K562 (cell line): Measurements from ENCODE around the gene PEX3. TPM values are rescaled to one million over a fixed set of nuclear protein-coding genes. Genes with fewer than 3 reads are reported as not detected.

ENCODE experiments used
- ATAC-seq: fragments of 200-7000 bp; cut with Tn5 transposase; 3 replicates; pipeline ENCODE4 v1.9.1; 2020; ENCODE audit warnings: moderate library complexity
- BruUV-seq: library from RNA; stranded (reverse); fragments of 400-500 nt; replicated peaks from 2 replicates; lab custom pipeline; 2021; lab: Mats Ljungman, UMichigan
- CTCF ChIA-PET: fragments of 300-600 bp; formaldehyde crosslinking; extraction: SDS; loops from one replicate; lab custom pipeline; 2021; ENCODE audit warnings: low intra/inter-chr PET ratio; lab: Yijun Ruan, JAX
- POLR2A ChIA-PET: fragments of 300-600, 350-650 bp; sonication (Branson Sonifier 250); formaldehyde crosslinking; extraction: SDS; loops from one replicate; lab custom pipeline; 2021; ENCODE audit warnings: antibody characterized with exemption, inconsistent platforms; lab: Yijun Ruan, JAX
- DNase-seq, 4 experiments: peaks; one replicate each; pipeline versions ENCODE4 v3.0.0 to v3.0.0-alpha.2; 2011 to 2018; ENCODE audit warnings: low spot score in 3 of 4, mixed read lengths in 3 of 4; ENCODE audit errors: extremely low read depth in 1 of 4
- FAIRE-seq: peaks from 2 replicates; lab custom pipeline; 2011; peaks lifted over from hg19 to GRCh38; lab: Jason Lieb, UNC
- H2AFZ ChIP-seq: 2 replicates; pipeline ENCODE4 v1.6.0; 2011; ENCODE audit warnings: low read depth, low read length, control low read depth, inconsistent platforms
- H3K27ac ChIP-seq: fragments of 200-600 bp; 3 replicates; pipeline ENCODE4 v1.8.0; 2011; ENCODE audit warnings: low read depth, mild to moderate bottlenecking, control low read depth, inconsistent platforms, low read length, moderate library complexity, mixed read lengths; ENCODE audit errors: extremely low read depth
- H3K27me3 ChIP-seq, 2 experiments: fragments of 300-600 bp in 1 of 2; 2 replicates in 1 of 2; 3 replicates in 1 of 2; pipeline versions ENCODE4 v1.6.0 to v1.8.0; 2011; ENCODE audit warnings: inconsistent platforms in 2 of 2, low read length in 2 of 2, mild to moderate bottlenecking in 1 of 2, mixed read lengths in 1 of 2, moderate library complexity in 1 of 2; ENCODE audit not compliant: control insufficient read depth in 2 of 2, insufficient read depth in 2 of 2
- H3K36me3 ChIP-seq: fragments of 300-600 bp; 3 replicates; pipeline ENCODE4 v1.8.0; 2011; ENCODE audit warnings: mild to moderate bottlenecking, low read length, inconsistent platforms; ENCODE audit not compliant: control insufficient read depth, insufficient read depth
- H3K4me1 ChIP-seq, 2 experiments: fragments of 200-600 bp in 1 of 2; replicated peaks in 1 of 2; 2 replicates in 1 of 2; 3 replicates in 1 of 2; pipeline versions ENCODE4 v1.5.1 to v1.8.0; 2011; ENCODE audit warnings: inconsistent platforms in 2 of 2, low read length in 2 of 2, mild to moderate bottlenecking in 1 of 2, mixed read lengths in 1 of 2, moderate library complexity in 1 of 2; ENCODE audit not compliant: control insufficient read depth in 2 of 2, insufficient read depth in 2 of 2
- H3K4me2 ChIP-seq: 2 replicates; pipeline ENCODE4 v1.6.1; 2011; ENCODE audit warnings: low read length, control low read depth, inconsistent platforms, mixed read lengths; ENCODE audit not compliant: insufficient read depth
- H3K4me3 ChIP-seq: fragments of 200-600 bp; sonication (generic), shearing (Covaris generic); 2 replicates; pipeline ENCODE4 v1.5.1; 2016; ENCODE audit warnings: control low read depth, inconsistent platforms
- H3K79me2 ChIP-seq: fragments of 200-600 bp; 3 replicates; pipeline ENCODE4 v1.8.0; 2011; ENCODE audit warnings: low read length, inconsistent platforms; ENCODE audit not compliant: control insufficient read depth, insufficient read depth
- H3K9ac ChIP-seq, 2 experiments: 2 replicates each; pipeline versions ENCODE4 v1.6.0 to v1.6.1; 2011; ENCODE audit warnings: low read depth in 2 of 2, low read length in 2 of 2, control low read depth in 1 of 2, inconsistent platforms in 1 of 2, mild to moderate bottlenecking in 1 of 2, mixed read lengths in 1 of 2; ENCODE audit not compliant: insufficient read depth in 1 of 2
- H3K9me1 ChIP-seq: one replicate; pipeline ENCODE4 v1.6.0; 2011; ENCODE audit warnings: inconsistent platforms, mild to moderate bottlenecking, low read length, moderate library complexity; ENCODE audit not compliant: control insufficient read depth, insufficient read depth
- H3K9me3 ChIP-seq: replicated peaks from 2 replicates; pipeline ENCODE4 v1.5.1; 2011; ENCODE audit warnings: low read depth, low read length, inconsistent platforms; ENCODE audit not compliant: control insufficient read depth, insufficient read depth
- H4K20me1 ChIP-seq: replicated peaks from 2 replicates; pipeline ENCODE4 v1.6.1; 2011; ENCODE audit warnings: low read length, inconsistent platforms, mixed read lengths; ENCODE audit not compliant: control insufficient read depth, insufficient read depth
- BRF1 ChIP-seq: IDR thresholded peaks from 3 replicates; pipeline ENCODE4 v1.6.1; 2011; ENCODE audit warnings: borderline replicate concordance, mild to moderate bottlenecking; ENCODE audit not compliant: insufficient read length; ENCODE audit errors: extremely low read depth
- EGR1 ChIP-seq: fragments of 450-650 bp; conservative IDR thresholded peaks from 2 replicates; pipeline ENCODE4 v1.6.1; 2017; ENCODE audit warnings: mild to moderate bottlenecking
- ELF4 ChIP-seq: fragments of 450-650 bp; formaldehyde crosslinking; IDR thresholded peaks from 2 replicates; pipeline ENCODE4 v1.4.0; 2022; ENCODE audit warnings: missing genetic modification characterization
- ELK1 ChIP-seq: sonication (generic); formaldehyde crosslinking; IDR thresholded peaks from 2 replicates; pipeline ENCODE4 v1.8.1; 2022; ENCODE audit warnings: missing genetic modification reagents
- KDM1A ChIP-seq, 2 experiments: fragments of 450-650 bp; IDR thresholded peaks; 2 replicates each; pipeline ENCODE4 v1.6.1; 2016; ENCODE audit warnings: mild to moderate bottlenecking in 2 of 2
- KLF1 ChIP-seq: fragments of 450-650 bp; IDR thresholded peaks from 2 replicates; pipeline ENCODE4 v1.6.1; 2016; ENCODE audit warnings: missing genetic modification characterization, missing compliant biosample characterization
- NFRKB ChIP-seq: fragments of 450-650 bp; IDR thresholded peaks from 2 replicates; pipeline ENCODE4 v1.6.1; 2016; ENCODE audit warnings: low read depth
- RBFOX2 ChIP-seq: fragments of 200-400 bp; formaldehyde crosslinking; IDR thresholded peaks from 2 replicates; pipeline ENCODE4 v1.6.1; 2017; ENCODE audit warnings: low read depth, mild to moderate bottlenecking, low read length, moderate library complexity
- RNF219 ChIP-seq: fragments of 250-450 bp; sonication (Bioruptor Pico); IDR thresholded peaks from 2 replicates; pipeline ENCODE4 v1.5.0; 2022; ENCODE audit warnings: mild to moderate bottlenecking
- ZFP30 ChIP-seq: fragments of 250-450 bp; sonication (Bioruptor Pico); IDR thresholded peaks from 2 replicates; pipeline ENCODE4 v1.8.0; 2022; ENCODE audit warnings: moderate library complexity, mild to moderate bottlenecking, inconsistent platforms, borderline replicate concordance
- ZNF830 ChIP-seq: fragments of 250-450 bp; sonication (Bioruptor Pico); IDR thresholded peaks from 2 replicates; pipeline ENCODE4 v1.5.0; 2021; ENCODE audit warnings: mild to moderate bottlenecking
- WGBS: fragments of 100-300 bp; shearing (Covaris generic); methylation state at CpG from one replicate; pipeline ENCODE4 v1.1.6; 2016; ENCODE audit warnings: low coverage, mixed read lengths; ENCODE audit not compliant: insufficient coverage; ENCODE audit errors: missing lambda C conversion rate; 5-methylcytosine and 5-hydroxymethylcytosine counted together
- in situ Hi-C: fragments of 300-500 bp; cut with MboI; formaldehyde crosslinking; loops from 4 replicates; pipeline ENCODE4 v1.15.0; 2018; ENCODE audit warnings: inconsistent platforms, mixed read lengths
- intact Hi-C: fragments of 100-400 bp; cut with micrococcal nuclease; formaldehyde crosslinking; loops from 2 replicates; pipeline ENCODE4 v1.14.2; 2022
- polyA plus RNA-seq, 8 experiments: library from polyadenylated mRNA; depleted of rRNA in 4 of 8; stranded (reverse) in 5 of 8; unstranded in 3 of 8; fragments of >200 nt; fragmentation: Nextera tagmentation in 2 of 8; fragmentation: Illumina TruSeq in 1 of 8; extraction: Ambion mirVana in 2 of 8; extraction: Trizol in 1 of 8; gene quantifications; 2 replicates each; pipeline versions ENCODE4 v1.2.1 to v1.2.3, GENCODE V29; 2011 to 2014; ENCODE audit warnings: inconsistent platforms in 1 of 8, missing spikeins in 1 of 8
- total RNA-seq, 7 experiments: library from RNA; depleted of rRNA in 6 of 7; stranded (reverse); fragments of >200 nt in 6 of 7; fragmentation: Illumina TruSeq in 2 of 7; extraction: Trizol in 2 of 7; gene quantifications; 2 replicates each; pipeline versions ENCODE4 v1.2.1 to v1.2.3, GENCODE V29; 2011 to 2021; ENCODE audit warnings: low replicate concordance in 1 of 7
- TF ChIP-seq, protein P1 (sequence below): fragments of 450-650 bp; IDR thresholded peaks from 2 replicates; pipeline ENCODE4 v1.6.1; 2016; ENCODE audit warnings: borderline replicate concordance
- TF ChIP-seq, protein P2 (sequence below): fragments of 250-450 bp; sonication (Bioruptor Pico); IDR thresholded peaks from 2 replicates; pipeline ENCODE4 v1.4.0; 2020; ENCODE audit warnings: borderline replicate concordance

The PEX3 gene
- total and polyA plus RNA-seq, 9 of the 15 experiments (the other 6 are each of a cell fraction or from before 2014, with no cell fraction given): 17.3 to 69.6 (median 32.7) TPM

- ATAC-seq (no peak), FAIRE-seq (no peak), DNase-seq (no peak)
- ChIA-PET CTCF (no interaction called here), POLR2A (interaction anchor here (0.9 to 1.2 kb wide), 2 partner anchors 8 to 739 kb away, joined by 3 to 4 read pairs; no protein-coding TSS in a partner anchor)
- BruUV-seq: no TSS peak
- no peaks in the 10 kb centered on the region for H3K9me1 ChIP-seq
- in situ Hi-C loops (no loop called here), intact Hi-C loops (no loop called here)
- H3K4me3 ChIP-seq: no peak overlapping the region
- H3K4me2 ChIP-seq: no peak overlapping the region
- H3K79me2 ChIP-seq: no peaks in the 10 kb centered on the region
- H3K36me3 ChIP-seq: peaks cover 92% of the 10 kb centered on the region
- no peak overlapping the region for H3K9ac ChIP-seq
- no peak overlapping the region for H3K27ac ChIP-seq
- TF ChIP-seq ELF4 (CRISPR knock-in tag) (no peak), NFRKB (no peak), ZFP30 (no peak), RNF219 (CRISPR knock-in tag) (no peak), KLF1 (tag) (no peak), RBFOX2 (no peak), ZNF830 (CRISPR knock-in tag) (no peak), EGR1 (no peak), KDM1A (IDR thresholded peaks at IDR 0.05) (no peak), BRF1 (no peak), ELK1 (CRISPR knock-in tag) (no peak)
- TF ChIP-seq, protein P1, sequence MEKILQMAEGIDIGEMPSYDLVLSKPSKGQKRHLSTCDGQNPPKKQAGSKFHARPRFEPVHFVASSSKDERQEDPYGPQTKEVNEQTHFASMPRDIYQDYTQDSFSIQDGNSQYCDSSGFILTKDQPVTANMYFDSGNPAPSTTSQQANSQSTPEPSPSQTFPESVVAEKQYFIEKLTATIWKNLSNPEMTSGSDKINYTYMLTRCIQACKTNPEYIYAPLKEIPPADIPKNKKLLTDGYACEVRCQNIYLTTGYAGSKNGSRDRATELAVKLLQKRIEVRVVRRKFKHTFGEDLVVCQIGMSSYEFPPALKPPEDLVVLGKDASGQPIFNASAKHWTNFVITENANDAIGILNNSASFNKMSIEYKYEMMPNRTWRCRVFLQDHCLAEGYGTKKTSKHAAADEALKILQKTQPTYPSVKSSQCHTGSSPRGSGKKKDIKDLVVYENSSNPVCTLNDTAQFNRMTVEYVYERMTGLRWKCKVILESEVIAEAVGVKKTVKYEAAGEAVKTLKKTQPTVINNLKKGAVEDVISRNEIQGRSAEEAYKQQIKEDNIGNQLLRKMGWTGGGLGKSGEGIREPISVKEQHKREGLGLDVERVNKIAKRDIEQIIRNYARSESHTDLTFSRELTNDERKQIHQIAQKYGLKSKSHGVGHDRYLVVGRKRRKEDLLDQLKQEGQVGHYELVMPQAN: no peak
- TF ChIP-seq, protein P2, sequence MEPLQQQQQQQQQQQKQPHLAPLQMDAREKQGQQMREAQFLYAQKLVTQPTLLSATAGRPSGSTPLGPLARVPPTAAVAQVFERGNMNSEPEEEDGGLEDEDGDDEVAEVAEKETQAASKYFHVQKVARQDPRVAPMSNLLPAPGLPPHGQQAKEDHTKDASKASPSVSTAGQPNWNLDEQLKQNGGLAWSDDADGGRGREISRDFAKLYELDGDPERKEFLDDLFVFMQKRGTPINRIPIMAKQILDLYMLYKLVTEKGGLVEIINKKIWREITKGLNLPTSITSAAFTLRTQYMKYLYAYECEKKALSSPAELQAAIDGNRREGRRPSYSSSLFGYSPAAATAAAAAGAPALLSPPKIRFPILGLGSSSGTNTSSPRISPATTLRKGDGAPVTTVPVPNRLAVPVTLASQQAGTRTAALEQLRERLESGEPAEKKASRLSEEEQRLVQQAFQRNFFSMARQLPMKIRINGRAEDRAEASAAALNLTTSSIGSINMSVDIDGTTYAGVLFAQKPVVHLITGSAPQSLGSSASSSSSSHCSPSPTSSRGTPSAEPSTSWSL (CRISPR knock-in tag): no peak
- H3K4me1 ChIP-seq: no peaks in the 10 kb centered on the region
- 89% methylated on average over 4 of the region's 4 CpGs for WGBS
- no peaks in the 10 kb centered on the region for H3K27me3 ChIP-seq
- H4K20me1 ChIP-seq: no peaks in the 10 kb centered on the region
- H2AFZ ChIP-seq: no peak overlapping the region
- no peaks in the 10 kb centered on the region for H3K9me3 ChIP-seq
Observed at GRCh38 chr6:143432588-143432987, 18.0 kb upstream of the PEX3 start.
